H9 (cell line): ENCODE measurements around the gene DNAAF9. TPM values are rescaled to one million over a fixed set of nuclear protein-coding genes. Genes with fewer than 3 reads are reported as not detected.

Source experiments
- DNase-seq: peaks from one replicate; pipeline ENCODE4 v3.0.0-alpha.2; 2017
- H2AFZ ChIP-seq: one replicate; pipeline ENCODE4 v1.6.1; 2013; ENCODE audit warnings: mild to moderate bottlenecking, low read length, control low read depth, moderate library complexity
- H2AK5ac ChIP-seq: 2 replicates; pipeline ENCODE4 v1.6.1; 2013; ENCODE audit warnings: low read length, control low read depth, mixed read lengths; ENCODE audit not compliant: insufficient read length
- H2BK120ac ChIP-seq: one replicate; pipeline ENCODE4 v1.6.1; 2013; ENCODE audit warnings: low read depth, mild to moderate bottlenecking, low read length, control low read depth, inconsistent platforms; ENCODE audit not compliant: poor library complexity, severe bottlenecking
- H2BK12ac ChIP-seq: 2 replicates; pipeline ENCODE4 v1.6.1; 2013; ENCODE audit warnings: low read length, control low read depth, mixed read lengths, low read depth; ENCODE audit not compliant: insufficient read length
- H2BK15ac ChIP-seq: 2 replicates; pipeline ENCODE4 v1.6.1; 2013; ENCODE audit warnings: low read depth, low read length, control low read depth
- H2BK20ac ChIP-seq: one replicate; pipeline ENCODE4 v1.6.1; 2013; ENCODE audit warnings: low read depth, mild to moderate bottlenecking, low read length, control low read depth, inconsistent platforms; ENCODE audit not compliant: poor library complexity, severe bottlenecking
- H2BK5ac ChIP-seq: 2 replicates; pipeline ENCODE4 v1.6.1; 2013; ENCODE audit warnings: low read length, control low read depth, mixed read lengths; ENCODE audit not compliant: insufficient read length
- H3K14ac ChIP-seq: 2 replicates; pipeline ENCODE4 v1.6.1; 2013; ENCODE audit warnings: low read length, control low read depth; ENCODE audit not compliant: insufficient read depth
- H3K18ac ChIP-seq: 2 replicates; pipeline ENCODE4 v1.6.1; 2013; ENCODE audit warnings: low read depth, mild to moderate bottlenecking, mixed read lengths, low read length, control low read depth; ENCODE audit not compliant: insufficient read length
- H3K23ac ChIP-seq: 2 replicates; pipeline ENCODE4 v1.6.1; 2013; ENCODE audit warnings: low read length, control low read depth, mixed read lengths, low read depth; ENCODE audit not compliant: insufficient read length
- H3K23me2 ChIP-seq: 2 replicates; pipeline ENCODE4 v1.6.1; 2013; ENCODE audit warnings: low read depth, mild to moderate bottlenecking, mixed read lengths, low read length, control low read depth; ENCODE audit not compliant: insufficient read length, poor library complexity, severe bottlenecking
- H3K27ac ChIP-seq: 2 replicates; pipeline ENCODE4 v1.5.1; 2013; ENCODE audit warnings: low read length, control low read depth, mixed read lengths, low read depth; ENCODE audit not compliant: insufficient read length
- H3K27me3 ChIP-seq: 2 replicates; pipeline ENCODE4 v1.6.1; 2013; ENCODE audit warnings: low read length, control low read depth, inconsistent platforms; ENCODE audit not compliant: insufficient read depth
- H3K4ac ChIP-seq: 2 replicates; pipeline ENCODE4 v1.6.1; 2013; ENCODE audit warnings: low read depth, mild to moderate bottlenecking, control low read depth, inconsistent platforms, low read length, moderate library complexity
- H3K4me1 ChIP-seq: 2 replicates; pipeline ENCODE4 v1.6.1; 2013; ENCODE audit warnings: low read length, control low read depth, inconsistent platforms; ENCODE audit not compliant: insufficient read depth
- H3K4me2 ChIP-seq: 2 replicates; pipeline ENCODE4 v1.6.1; 2013; ENCODE audit warnings: low read length, control low read depth, mixed read lengths; ENCODE audit not compliant: insufficient read length, insufficient read depth
- H3K56ac ChIP-seq: 2 replicates; pipeline ENCODE4 v1.6.1; 2013; ENCODE audit warnings: low read depth, mild to moderate bottlenecking, mixed read lengths, low read length, control low read depth; ENCODE audit not compliant: insufficient read length
- H3K79me1 ChIP-seq: 2 replicates; pipeline ENCODE4 v1.6.1; 2013; ENCODE audit warnings: low read depth, mild to moderate bottlenecking, moderate library complexity, low read length, control low read depth, inconsistent platforms; ENCODE audit not compliant: insufficient read depth, poor library complexity, severe bottlenecking
- H3K79me2 ChIP-seq: 2 replicates; pipeline ENCODE4 v1.6.1; 2013; ENCODE audit warnings: low read length, control low read depth, inconsistent platforms; ENCODE audit not compliant: insufficient read depth
- H3K9ac ChIP-seq: 2 replicates; pipeline ENCODE4 v1.6.1; 2013; ENCODE audit warnings: low read length, control low read depth, mixed read lengths; ENCODE audit not compliant: insufficient read length; ENCODE audit errors: extremely low read depth
- H3K9me3 ChIP-seq: one replicate; pipeline ENCODE4 v1.6.1; 2013; ENCODE audit warnings: low read depth, low read length, inconsistent platforms; ENCODE audit not compliant: control insufficient read depth
- H3T11ph ChIP-seq: one replicate; pipeline ENCODE4 v1.6.1; 2013; ENCODE audit warnings: mild to moderate bottlenecking, low read length, control low read depth, inconsistent platforms
- H4K20me1 ChIP-seq: one replicate; pipeline ENCODE4 v1.6.1; 2013; ENCODE audit not compliant: control insufficient read depth, insufficient read length, insufficient read depth
- H4K5ac ChIP-seq: 2 replicates; pipeline ENCODE4 v1.6.1; 2013; ENCODE audit warnings: low read depth, mild to moderate bottlenecking, mixed read lengths, low read length, control low read depth; ENCODE audit not compliant: insufficient read length
- H4K8ac ChIP-seq: replicated peaks from 2 replicates; pipeline ENCODE4 v1.6.1; 2013; ENCODE audit warnings: low read length, control low read depth, mixed read lengths, low read depth; ENCODE audit not compliant: insufficient read length
- H4K91ac ChIP-seq: 2 replicates; pipeline ENCODE4 v1.6.1; 2013; ENCODE audit warnings: low read depth, mild to moderate bottlenecking, moderate library complexity, mixed read lengths, low read length, control low read depth; ENCODE audit not compliant: insufficient read length
- H3K27ac Mint-ChIP-seq, 3 experiments: 2 replicates in 2 of 3; 3 replicates in 1 of 3; pipeline ENCODE4 v1.8.0; 2020 to 2021; ENCODE audit warnings: mixed read lengths in 3 of 3, mild to moderate bottlenecking in 1 of 3, moderate library complexity in 1 of 3
- H3K27me3 Mint-ChIP-seq: 2 replicates; pipeline ENCODE4 v1.8.0; 2021; ENCODE audit warnings: low read depth, mild to moderate bottlenecking, moderate library complexity, mixed read lengths
- H3K36me3 Mint-ChIP-seq, 3 experiments: 2 replicates in 2 of 3; 3 replicates in 1 of 3; pipeline ENCODE4 v1.8.0; 2020 to 2021; ENCODE audit warnings: low read depth in 3 of 3, mixed read lengths in 3 of 3; ENCODE audit not compliant: insufficient read depth in 1 of 3
- H3K4me1 Mint-ChIP-seq, 2 experiments: 2 replicates each; pipeline ENCODE4 v1.8.0; 2020; ENCODE audit warnings: mixed read lengths in 2 of 2
- H3K4me3 Mint-ChIP-seq, 2 experiments: 2 replicates in 1 of 2; 3 replicates in 1 of 2; pipeline ENCODE4 v1.8.0; 2020 to 2021; ENCODE audit warnings: mild to moderate bottlenecking in 2 of 2, mixed read lengths in 2 of 2, moderate library complexity in 1 of 2
- H3K9me3 Mint-ChIP-seq, 2 experiments: 2 replicates in 1 of 2; 3 replicates in 1 of 2; pipeline ENCODE4 v1.8.0; 2020; ENCODE audit warnings: mild to moderate bottlenecking in 2 of 2, mixed read lengths in 2 of 2, moderate library complexity in 1 of 2
- WGBS: extraction: QIAGEN DNeasy Blood & Tissue Kit; methylation state at CpG from one replicate; pipeline ENCODE4 v1.1.7; 2013; ENCODE audit warnings: missing lambda C conversion rate, low lambda C conversion rate, mixed read lengths; ENCODE audit not compliant: insufficient read length; ENCODE audit errors: extremely low coverage; 5-methylcytosine and 5-hydroxymethylcytosine counted together
- total RNA-seq: library from RNA; stranded (reverse); gene quantifications from 2 replicates; pipeline ENCODE4 v1.2.1, GENCODE V29; 2021
- TF ChIP-seq, protein P1 (sequence below): fragments of 200-600 bp; sonication (generic); conservative IDR thresholded peaks from 3 replicates; pipeline ENCODE4 v1.8.0; 2021; ENCODE audit warnings: antibody characterized with exemption, mild to moderate bottlenecking

Gene DNAAF9
- total RNA-seq, 1 experiment from 2014 or later: 5.5 TPM

DNA sequence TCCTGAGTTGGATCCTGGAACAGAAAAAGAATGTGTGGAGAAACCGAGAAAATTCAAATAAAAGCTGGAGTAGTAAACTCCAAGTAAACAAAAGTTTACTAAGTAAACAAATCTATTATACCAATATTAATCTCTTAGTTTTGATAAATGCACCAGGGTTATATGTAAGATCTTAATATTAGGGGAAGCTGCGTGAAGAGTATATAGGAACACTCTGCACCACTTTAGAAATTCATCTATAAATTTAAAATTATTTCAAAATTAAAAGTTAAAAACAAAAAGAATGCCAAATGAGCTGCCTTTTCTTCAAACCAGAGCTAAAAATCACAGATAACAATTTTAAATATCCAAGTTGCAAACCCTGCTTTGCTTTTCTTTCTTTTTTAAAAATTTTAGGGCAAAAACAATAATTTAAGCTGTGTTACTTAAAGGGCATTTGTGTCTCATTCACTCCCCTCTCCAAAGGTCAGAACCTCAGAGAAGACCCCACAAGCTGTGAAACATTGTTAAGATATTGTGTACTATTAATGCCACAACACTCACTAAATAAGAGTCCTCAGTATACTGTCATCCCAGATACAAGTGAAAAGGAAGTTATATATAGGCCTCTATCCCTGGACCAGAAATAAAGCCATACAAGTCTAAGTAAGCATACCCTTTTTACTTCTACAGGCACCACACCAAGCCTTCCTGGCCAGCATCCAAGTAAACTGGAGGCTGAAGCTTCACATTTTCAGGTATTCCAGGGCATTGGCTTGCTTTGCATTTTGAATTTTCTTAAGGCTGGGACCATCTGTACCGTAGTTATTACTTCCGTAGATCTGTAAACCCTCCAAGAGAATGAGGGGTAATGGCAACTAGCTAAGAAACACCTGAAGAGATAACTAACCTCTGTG, 7.0 kb downstream of the DNAAF9 start:
- H3K27me3 ChIP-seq: no peaks in the 10 kb centered on the region
- Mint-ChIP-seq H3K27me3 (peaks cover 4% of the 10 kb centered on the region), H3K4me1 (peaks cover 0 to 5% of the 10 kb centered on the region in 2 experiments; a peak in 1 of 4 replicates), H3K4me3 (no peak overlapping the region), H3K9me3 (peaks cover 4 to 9% of the 10 kb centered on the region in 2 experiments; a peak in 3 of 5 replicates), H3K27ac (no peak overlapping the region), H3K36me3 (peaks cover 0 to 10% (median 4%) of the 10 kb centered on the region in 3 experiments; a peak in 4 of 7 replicates)
- H3K23me2 ChIP-seq: no peaks in the 10 kb centered on the region
- H3K79me2 ChIP-seq: peaks cover 1% of the 10 kb centered on the region; the same call in 1 of the 2 replicates
- no peaks in the 10 kb centered on the region for H4K20me1 ChIP-seq
- no peak overlapping the region for H2BK5ac ChIP-seq
- no peak overlapping the region for H3K56ac ChIP-seq
- H3K4me1 ChIP-seq: no peaks in the 10 kb centered on the region
- H2BK15ac ChIP-seq: no peak overlapping the region
- H2BK20ac ChIP-seq: no peak overlapping the region
- H4K8ac ChIP-seq: no peak overlapping the region
- no peak overlapping the region for H4K91ac ChIP-seq
- TF ChIP-seq, protein P1, sequence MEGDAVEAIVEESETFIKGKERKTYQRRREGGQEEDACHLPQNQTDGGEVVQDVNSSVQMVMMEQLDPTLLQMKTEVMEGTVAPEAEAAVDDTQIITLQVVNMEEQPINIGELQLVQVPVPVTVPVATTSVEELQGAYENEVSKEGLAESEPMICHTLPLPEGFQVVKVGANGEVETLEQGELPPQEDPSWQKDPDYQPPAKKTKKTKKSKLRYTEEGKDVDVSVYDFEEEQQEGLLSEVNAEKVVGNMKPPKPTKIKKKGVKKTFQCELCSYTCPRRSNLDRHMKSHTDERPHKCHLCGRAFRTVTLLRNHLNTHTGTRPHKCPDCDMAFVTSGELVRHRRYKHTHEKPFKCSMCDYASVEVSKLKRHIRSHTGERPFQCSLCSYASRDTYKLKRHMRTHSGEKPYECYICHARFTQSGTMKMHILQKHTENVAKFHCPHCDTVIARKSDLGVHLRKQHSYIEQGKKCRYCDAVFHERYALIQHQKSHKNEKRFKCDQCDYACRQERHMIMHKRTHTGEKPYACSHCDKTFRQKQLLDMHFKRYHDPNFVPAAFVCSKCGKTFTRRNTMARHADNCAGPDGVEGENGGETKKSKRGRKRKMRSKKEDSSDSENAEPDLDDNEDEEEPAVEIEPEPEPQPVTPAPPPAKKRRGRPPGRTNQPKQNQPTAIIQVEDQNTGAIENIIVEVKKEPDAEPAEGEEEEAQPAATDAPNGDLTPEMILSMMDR: no peak
- H3K4ac ChIP-seq: no peak overlapping the region
- H3K23ac ChIP-seq: no peak overlapping the region
- H4K5ac ChIP-seq: no peak overlapping the region
- WGBS: no CpG with 5 or more reads among the region's 4 CpGs
- H2AK5ac ChIP-seq: no peak overlapping the region
- no peak overlapping the region for H3K9ac ChIP-seq
- H3T11ph ChIP-seq: no peak overlapping the region
- H3K14ac ChIP-seq: no peak overlapping the region
- H3K79me1 ChIP-seq: no peaks in the 10 kb centered on the region
- no peak overlapping the region for H3K4me2 ChIP-seq
- DNase-seq: no peak
- no peak overlapping the region for H2AFZ ChIP-seq
- no peak overlapping the region for H3K27ac ChIP-seq
- no peak overlapping the region for H3K18ac ChIP-seq
- no peak overlapping the region for H2BK12ac ChIP-seq
- no peaks in the 10 kb centered on the region for H3K9me3 ChIP-seq
- no peak overlapping the region for H2BK120ac ChIP-seq
